Right cardiac atrium (tissue), 5 donors: ENCODE measurements around the gene ZNF735. TPM values are rescaled to one million over a fixed set of nuclear protein-coding genes. Genes with fewer than 3 reads are reported as not detected.
A peak's percentile ranks its signal among the peaks of the same experiment; 100 is the strongest.
"Not testable (repeated sequence)": the region's sequence is repeated elsewhere in the genome, so short reads cannot be mapped to it uniquely, and the experiment has no call there.

Experiments used
- ATAC-seq, 2 donors: fragments of 200-7000 bp; cut with Tn5 transposase; one replicate each; pipeline versions ENCODE4 v1.8.0 to v1.9.1; 2020; ENCODE audit warnings: moderate library complexity in 2 of 2, mild to moderate bottlenecking in 1 of 2
- DNase-seq, 3 donors: peaks; one replicate each; pipeline ENCODE4 v3.0.0-alpha.2; 2020
- H3K27ac ChIP-seq: one replicate; pipeline ENCODE4 v1.5.1; 2013; ENCODE audit warnings: mild to moderate bottlenecking, low read length, control low read depth, moderate library complexity
- H3K27me3 ChIP-seq: one replicate; pipeline ENCODE4 v1.6.1; 2013; ENCODE audit not compliant: control insufficient read depth, insufficient read depth
- H3K4me1 ChIP-seq: one replicate; pipeline ENCODE4 v1.6.1; 2013; ENCODE audit warnings: low read length; ENCODE audit not compliant: control insufficient read depth, insufficient read depth
- H3K4me3 ChIP-seq: one replicate; pipeline ENCODE4 v1.5.1; 2013; ENCODE audit warnings: low read length, control low read depth
- H3K9me3 ChIP-seq: one replicate; pipeline ENCODE4 v1.6.1; 2013; ENCODE audit warnings: low read length; ENCODE audit not compliant: control insufficient read depth
- WGBS: extraction: QIAGEN DNeasy Blood & Tissue Kit; methylation state at CpG from one replicate; pipeline ENCODE4 v1.1.7; 2013; 5-methylcytosine and 5-hydroxymethylcytosine counted together
- intact Hi-C, 4 donors: fragments of 100-400 bp; cut with DNase I; formaldehyde crosslinking; loops; one replicate each; pipeline versions ENCODE4 v1.11.0 to v1.14.0; 2022 to 2023
- polyA plus RNA-seq: library from polyadenylated mRNA; stranded (reverse); fragments of 200-250 nt; gene quantifications from one replicate; pipeline ENCODE4 v1.2.3, GENCODE V29; 2013
- total RNA-seq, 4 donors: library from RNA; stranded (reverse); fragmentation: NEBNext Ultra II Directional; extraction: Animal tissue kit (Norgen Biotek cat#: 25700); gene quantifications; one replicate each; pipeline ENCODE4 v1.2.1, GENCODE V29; 2021
- donor health status: healthy with polysubstance abuse.
- donor health status: DM: no; HTN: yes; CAD: no.
- donor health status: DM: no; HTN: no; CAD: no.
- donor health status: DM: no; HTN: yes; CAD: no; lungs with severe emphysema.
- donor health status: DM: yes; HTN: yes; CAD: no.

The ZNF735 gene
- total and polyA plus RNA-seq, 5 donors, result not detected

- intact Hi-C loops, result no loop called here
- peak in 1 of 3 donors; percentile 28 for DNase-seq
Measured at GRCh38 chr7:64192148-64192704, 14.8 kb upstream of the ZNF735 start.

GRCh38 chr7:64192775-64193174 lies 14.2 kb upstream of the ZNF735 start:
- H3K4me1 ChIP-seq, result no peaks in the 10 kb centered on the region
- no peak overlapping the region for H3K4me3 ChIP-seq
- intact Hi-C loops, result no loop called here
- no peak overlapping the region for H3K27ac ChIP-seq
- no peaks in the 10 kb centered on the region for H3K27me3 ChIP-seq
- DNase-seq, result peak in 1 of 3 donors; percentile 51
- H3K9me3 ChIP-seq, result no peaks in the 10 kb centered on the region
- ATAC-seq, result no peak
- WGBS, result 72% methylated on average over 8 of the region's 8 CpGs

More at GRCh38 chr7:64192148-64192704, 14.8 kb upstream of the ZNF735 start:
- Histone ChIP-seq H3K4me1 (no peaks in the 10 kb centered on the region), H3K27me3 (no peaks in the 10 kb centered on the region), H3K9me3 (no peaks in the 10 kb centered on the region), H3K27ac (no peak overlapping the region), H3K4me3 (no peak overlapping the region)
- no peak for ATAC-seq
- 93% methylated on average over 24 of the region's 24 CpGs for WGBS

GRCh38 chr7:64219710-64220298 lies 12.8 kb downstream of the ZNF735 start:
- H3K27ac ChIP-seq, H3K9me3 ChIP-seq, intact Hi-C loops, DNase-seq, H3K4me1 ChIP-seq, H3K27me3 ChIP-seq, ATAC-seq, H3K4me3 ChIP-seq: not testable (repeated sequence)
- WGBS, result 70% methylated on average over 5 of the region's 5 CpGs

GRCh38 chr7:64223366-64223765 lies 16.4 kb downstream of the ZNF735 start:
- H3K4me3 ChIP-seq, result no peak overlapping the region
- H3K4me1 ChIP-seq, result no peaks in the 10 kb centered on the region
- intact Hi-C loops, result no loop called here
- DNase-seq (no peak), ATAC-seq (no peak)
- H3K27me3 ChIP-seq, result no peaks in the 10 kb centered on the region
- 31% methylated on average over 2 of the region's 2 CpGs for WGBS
- H3K27ac ChIP-seq, result no peak overlapping the region
- peaks cover 3% of the 10 kb centered on the region for H3K9me3 ChIP-seq

- 93% methylated on average over 1 of the region's 1 CpG for WGBS
- ATAC-seq, result not testable (repeated sequence)
Measured at GRCh38 chr7:64228174-64228573, 21.2 kb downstream of the ZNF735 start, which contains the start of gene ZNF679. ZNF679 (plus strand) TSS chr7:64228474; CDS start chr7:64249118, 20,644 bp downstream.

GRCh38 chr7:64266341-64266919 lies 59.4 kb downstream of the ZNF735 start:
- intact Hi-C loops, result no loop called here
- no peaks in the 10 kb centered on the region for H3K27me3 ChIP-seq
- DNase-seq (no peak), ATAC-seq (no peak)
- WGBS, result 80% methylated on average over 1 of the region's 1 CpG
- no peaks in the 10 kb centered on the region for H3K9me3 ChIP-seq
- H3K4me1 ChIP-seq, result no peaks in the 10 kb centered on the region
- no peak overlapping the region for H3K4me3 ChIP-seq
- no peak overlapping the region for H3K27ac ChIP-seq

More at GRCh38 chr7:64228174-64228573, 21.2 kb downstream of the ZNF735 start, which contains the start of gene ZNF679:
- H3K9me3 ChIP-seq, intact Hi-C loops, H3K27me3 ChIP-seq, H3K4me3 ChIP-seq, H3K27ac ChIP-seq, H3K4me1 ChIP-seq, DNase-seq: not testable (repeated sequence)

Other genes with a start within 250 kb of the ZNF735 start
- gene ZNF722, start 208.4 kb upstream of the ZNF735 start, total RNA-seq, result not detected
- not detected for gene ZNF722, start 208.4 kb upstream of the ZNF735 start, polyA plus RNA-seq
- 1 to 10 TPM; 1.7 to 3.2 (median 2.9) TPM for gene ZNF727, start 161.8 kb upstream of the ZNF735 start, total RNA-seq
- 0.43 TPM for gene ZNF727, start 161.8 kb upstream of the ZNF735 start, polyA plus RNA-seq
- gene ZNF679, start 21.3 kb downstream of the ZNF735 start, total RNA-seq, result not detected
- not detected for gene ZNF679, start 21.3 kb downstream of the ZNF735 start, polyA plus RNA-seq
- gene ZNF736, start 106.8 kb downstream of the ZNF735 start, total RNA-seq, result 1 to 10 TPM; 5.6 to 7.7 (median 7.5) TPM
- 2.4 TPM for gene ZNF736, start 106.8 kb downstream of the ZNF735 start, polyA plus RNA-seq